GM19452 (cell line): ENCODE measurements around the gene NDUFA11.

Experiments used
- ATAC-seq: cut with Tn5 transposase; IDR thresholded peaks from one replicate; pipeline ENCODE4 v1.9.1; 2021; ENCODE audit not compliant: unreplicated experiment

Gene NDUFA11

GRCh38 chr19:5903624-5904351 is at the start of gene NDUFA11:
Gene NDUFA11, minus strand, starts transcription at chr19:5903790. Its CDS starts 82 bp downstream, at chr19:5903708.
- ATAC-seq: peak; percentile 32

- ATAC-seq: no peak
These were observed 49.5 kb upstream of the NDUFA11 start for GRCh38 chr19:5953030-5953589.

- ATAC-seq: no peak
These were observed 48.8 kb upstream of the NDUFA11 start for GRCh38 chr19:5952193-5953029.

- no peak for ATAC-seq
These were observed 47.8 kb upstream of the NDUFA11 start for GRCh38 chr19:5951338-5951861.

- no peak for ATAC-seq
These were observed 47.2 kb upstream of the NDUFA11 start for GRCh38 chr19:5950741-5951140.

- no peak for ATAC-seq
These were observed 46.3 kb upstream of the NDUFA11 start for GRCh38 chr19:5949792-5950305.

GRCh38 chr19:5948752-5949564 is 45.4 kb upstream of the NDUFA11 start:
- no peak for ATAC-seq

GRCh38 chr19:5947435-5947834 is 43.8 kb upstream of the NDUFA11 start:
- ATAC-seq: no peak

GRCh38 chr19:5943623-5944022 is 40.0 kb upstream of the NDUFA11 start:
- no peak for ATAC-seq

GRCh38 chr19:5943045-5943444 is 39.5 kb upstream of the NDUFA11 start:
- no peak for ATAC-seq

GRCh38 chr19:5941673-5942072 is 38.1 kb upstream of the NDUFA11 start:
- no peak for ATAC-seq

- ATAC-seq: no peak
These were observed 36.9 kb upstream of the NDUFA11 start for GRCh38 chr19:5940260-5941208.

- no peak for ATAC-seq
These were observed 34.0 kb upstream of the NDUFA11 start for GRCh38 chr19:5937550-5937949.

GRCh38 chr19:5936292-5936592 is 32.7 kb upstream of the NDUFA11 start:
- no peak for ATAC-seq

- no peak for ATAC-seq
These were observed 32.1 kb upstream of the NDUFA11 start for GRCh38 chr19:5935473-5936291.

- ATAC-seq: no peak
These were observed 31.3 kb upstream of the NDUFA11 start for GRCh38 chr19:5934774-5935472.

GRCh38 chr19:5934069-5934401 is 30.4 kb upstream of the NDUFA11 start:
- no peak for ATAC-seq

- no peak for ATAC-seq
These were observed 29.9 kb upstream of the NDUFA11 start for GRCh38 chr19:5933391-5934068.
